HUES48 (cell line): ENCODE measurements around the gene LDHD.

Experiments
- H3K27ac ChIP-seq: one replicate; pipeline ENCODE4 v1.7.0; 2013; ENCODE audit warnings: low read depth, low read length, inconsistent platforms
- H3K27me3 ChIP-seq: 2 replicates; pipeline ENCODE4 v1.6.1; 2013; ENCODE audit warnings: mild to moderate bottlenecking, low read length; ENCODE audit not compliant: control insufficient read depth, insufficient read depth
- H3K36me3 ChIP-seq: 2 replicates; pipeline ENCODE4 v1.6.1; 2013; ENCODE audit warnings: low read length; ENCODE audit not compliant: control insufficient read depth, insufficient read depth
- H3K4me1 ChIP-seq: 2 replicates; pipeline ENCODE4 v1.6.1; 2013; ENCODE audit warnings: mild to moderate bottlenecking, low read length; ENCODE audit not compliant: control insufficient read depth, insufficient read depth
- H3K4me3 ChIP-seq: 2 replicates; pipeline ENCODE4 v1.5.1; 2013; ENCODE audit warnings: mild to moderate bottlenecking, low read depth, low read length
- H3K9ac ChIP-seq: 2 replicates; pipeline ENCODE4 v1.6.1; 2013; ENCODE audit warnings: mild to moderate bottlenecking, low read depth, low read length, moderate library complexity
- H3K9me3 ChIP-seq: 2 replicates; pipeline ENCODE4 v1.6.1; 2013; ENCODE audit warnings: low read length; ENCODE audit not compliant: control insufficient read depth, insufficient read depth

The LDHD gene

GRCh38 chr16:75113541-75114121 lies 2.9 kb downstream of the LDHD start:
- no peak overlapping the region for H3K27ac ChIP-seq
- no peaks in the 10 kb centered on the region for H3K36me3 ChIP-seq

GRCh38 chr16:75112734-75113491 lies 3.7 kb downstream of the LDHD start:
- Histone ChIP-seq H3K27me3 (no peaks in the 10 kb centered on the region), H3K9ac (no peak overlapping the region), H3K36me3 (no peaks in the 10 kb centered on the region), H3K27ac (peak overlapping the region; percentile 33), H3K9me3 (no peaks in the 10 kb centered on the region), H3K4me3 (no peak overlapping the region), H3K4me1 (peaks cover 55% of the 10 kb centered on the region)

More at GRCh38 chr16:75113541-75114121, 2.9 kb downstream of the LDHD start:
- H3K4me3 ChIP-seq: no peak overlapping the region
- peaks cover 59% of the 10 kb centered on the region for H3K4me1 ChIP-seq
- no peaks in the 10 kb centered on the region for H3K27me3 ChIP-seq
- no peaks in the 10 kb centered on the region for H3K9me3 ChIP-seq
- H3K9ac ChIP-seq: no peak overlapping the region

- no peaks in the 10 kb centered on the region for H3K27me3 ChIP-seq
- no peaks in the 10 kb centered on the region for H3K9me3 ChIP-seq
- H3K27ac ChIP-seq: peak overlapping the region; percentile 33
- peaks cover 55% of the 10 kb centered on the region for H3K4me1 ChIP-seq
- no peak overlapping the region for H3K9ac ChIP-seq
- H3K36me3 ChIP-seq: no peaks in the 10 kb centered on the region
- H3K4me3 ChIP-seq: no peak overlapping the region
Measured at GRCh38 chr16:75111961-75112733, 4.4 kb downstream of the LDHD start.

- H3K4me3 ChIP-seq: no peak overlapping the region
- no peak overlapping the region for H3K9ac ChIP-seq
- H3K27ac ChIP-seq: no peak overlapping the region
- H3K9me3 ChIP-seq: no peaks in the 10 kb centered on the region
- no peaks in the 10 kb centered on the region for H3K36me3 ChIP-seq
- H3K27me3 ChIP-seq: no peaks in the 10 kb centered on the region
- H3K4me1 ChIP-seq: peaks cover 49% of the 10 kb centered on the region
Measured at GRCh38 chr16:75111514-75111940, 5.1 kb downstream of the LDHD start.

- Histone ChIP-seq H3K9me3 (no peaks in the 10 kb centered on the region), H3K4me1 (peaks cover 48% of the 10 kb centered on the region), H3K36me3 (no peaks in the 10 kb centered on the region), H3K9ac (no peak overlapping the region), H3K4me3 (peak overlapping the region; percentile 25; the same call in 1 of the 2 replicates), H3K27me3 (no peaks in the 10 kb centered on the region), H3K27ac (peak overlapping the region; percentile 55)
Measured at GRCh38 chr16:75110637-75111513, 5.7 kb downstream of the LDHD start.

GRCh38 chr16:75109732-75110243 lies 6.8 kb downstream of the LDHD start:
- Histone ChIP-seq H3K27ac (no peak overlapping the region), H3K36me3 (0 out of 2 replicates have a peak, but pooled peaks cover 4% of the 10 kb centered on the region), H3K4me1 (peaks cover 42% of the 10 kb centered on the region), H3K4me3 (no peak overlapping the region), H3K9me3 (no peaks in the 10 kb centered on the region), H3K9ac (no peak overlapping the region), H3K27me3 (no peaks in the 10 kb centered on the region)

- H3K4me1 ChIP-seq: peaks cover 42% of the 10 kb centered on the region
- H3K27me3 ChIP-seq: no peaks in the 10 kb centered on the region
- 0 out of 2 replicates have a peak, but pooled peaks cover 7% of the 10 kb centered on the region for H3K36me3 ChIP-seq
- no peaks in the 10 kb centered on the region for H3K9me3 ChIP-seq
- H3K4me3 ChIP-seq: no peak overlapping the region
- no peak overlapping the region for H3K27ac ChIP-seq
- no peak overlapping the region for H3K9ac ChIP-seq
Measured at GRCh38 chr16:75108792-75109731, 7.5 kb downstream of the LDHD start.

- no peak overlapping the region for H3K9ac ChIP-seq
- no peak overlapping the region for H3K27ac ChIP-seq
- H3K9me3 ChIP-seq: no peaks in the 10 kb centered on the region
- H3K4me1 ChIP-seq: peaks cover 34% of the 10 kb centered on the region
- peaks cover 7% of the 10 kb centered on the region; the same call in 1 of the 2 replicates for H3K36me3 ChIP-seq
- H3K27me3 ChIP-seq: no peaks in the 10 kb centered on the region
- no peak overlapping the region for H3K4me3 ChIP-seq
Measured at GRCh38 chr16:75107505-75107904, 9.1 kb downstream of the LDHD start.

- Histone ChIP-seq H3K4me1 (peaks cover 30% of the 10 kb centered on the region), H3K36me3 (peaks cover 7% of the 10 kb centered on the region; the same call in 1 of the 2 replicates), H3K27me3 (no peaks in the 10 kb centered on the region), H3K9ac (no peak overlapping the region), H3K4me3 (no peak overlapping the region), H3K9me3 (no peaks in the 10 kb centered on the region), H3K27ac (no peak overlapping the region)
Measured at GRCh38 chr16:75106351-75107274, 10.0 kb downstream of the LDHD start.
